NCI-H1417 (cell line): ENCODE results near the gene PLA2G2D.
"Not testable (repeated sequence)": the region's sequence is repeated elsewhere in the genome, so short reads cannot be mapped to it uniquely, and the experiment has no call there.

ENCODE experiments used
- DNase-seq, 3 experiments: peaks; one replicate each; lab custom pipeline; 2025; lab: John Stamatoyannopoulos, UW

PLA2G2D gene

GRCh38 chr1:20143318-20143717, 24.0 kb upstream of the PLA2G2D start:
- DNase-seq = no peak

GRCh38 chr1:20142001-20142710, 22.8 kb upstream of the PLA2G2D start:
- DNase-seq = no peak

- DNase-seq = no peak
Measured at GRCh38 chr1:20141466-20141865, 22.1 kb upstream of the PLA2G2D start.

- DNase-seq = no peak
Measured at GRCh38 chr1:20141001-20141400, 21.7 kb upstream of the PLA2G2D start.

- DNase-seq = no peak
Measured at GRCh38 chr1:20139776-20140612, 20.7 kb upstream of the PLA2G2D start.

DNA sequence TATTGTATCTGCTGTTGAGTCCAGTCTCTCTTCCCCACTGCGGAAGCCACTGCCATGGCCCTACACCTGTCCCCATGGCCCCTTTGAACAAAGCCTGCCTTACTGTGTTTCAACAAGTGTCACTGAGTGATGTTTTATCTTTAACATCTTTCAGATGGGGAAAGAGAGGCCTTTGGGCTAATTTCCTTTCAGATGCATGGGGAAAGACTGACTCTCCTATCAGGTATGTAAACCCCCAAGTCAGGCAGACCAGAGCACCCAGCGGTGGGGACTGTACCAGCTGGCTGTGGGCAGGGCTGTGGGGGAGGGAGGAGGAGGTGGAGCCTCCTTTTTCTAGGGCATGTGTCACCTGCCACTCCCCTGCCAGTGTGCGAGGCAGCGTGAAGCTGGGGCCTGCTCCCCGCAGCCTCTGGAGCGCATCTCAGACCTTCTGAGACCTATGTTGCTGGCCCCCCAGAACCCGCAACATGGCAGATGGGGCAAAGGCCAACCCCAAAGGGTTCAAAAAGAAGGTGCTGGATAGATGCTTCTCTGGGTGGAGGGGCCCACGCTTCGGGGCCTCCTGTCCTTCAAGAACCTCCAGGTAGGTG, 19.7 kb upstream of the PLA2G2D start, which contains the start of gene PLA2G2F:
Gene PLA2G2F, plus strand, starts transcription at position 363 of the 590 bp plus-strand sequence. Its CDS starts 105 bp downstream, at position 468.
- no peak for DNase-seq

GRCh38 chr1:20138346-20138745, 19.0 kb upstream of the PLA2G2D start:
- DNase-seq = no peak

- DNase-seq = no peak
Measured at GRCh38 chr1:20137604-20138003, 18.3 kb upstream of the PLA2G2D start.

GRCh38 chr1:20137055-20137454, 17.7 kb upstream of the PLA2G2D start:
- peak in 1 of 3 experiments; percentile 14 for DNase-seq

DNA sequence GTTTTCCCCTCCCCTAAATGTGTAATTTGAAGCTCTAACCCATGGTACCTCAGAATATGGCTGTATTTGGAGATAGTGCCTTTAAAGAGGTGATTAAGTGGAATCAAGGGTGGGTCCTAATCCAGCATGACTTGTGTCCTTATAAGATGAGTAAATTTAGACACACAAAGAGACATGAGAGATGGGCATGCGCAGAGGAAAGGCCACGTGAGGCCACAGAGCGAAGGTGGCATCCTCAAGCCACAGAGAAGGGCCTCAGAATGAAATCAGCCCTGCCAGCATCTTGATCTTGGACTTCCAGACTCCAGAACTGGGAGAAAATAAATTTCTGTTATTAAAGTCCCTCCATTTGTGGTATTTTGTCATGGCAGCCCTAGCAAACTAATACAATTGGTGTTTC, 16.9 kb upstream of the PLA2G2D start:
- no peak for DNase-seq

DNA sequence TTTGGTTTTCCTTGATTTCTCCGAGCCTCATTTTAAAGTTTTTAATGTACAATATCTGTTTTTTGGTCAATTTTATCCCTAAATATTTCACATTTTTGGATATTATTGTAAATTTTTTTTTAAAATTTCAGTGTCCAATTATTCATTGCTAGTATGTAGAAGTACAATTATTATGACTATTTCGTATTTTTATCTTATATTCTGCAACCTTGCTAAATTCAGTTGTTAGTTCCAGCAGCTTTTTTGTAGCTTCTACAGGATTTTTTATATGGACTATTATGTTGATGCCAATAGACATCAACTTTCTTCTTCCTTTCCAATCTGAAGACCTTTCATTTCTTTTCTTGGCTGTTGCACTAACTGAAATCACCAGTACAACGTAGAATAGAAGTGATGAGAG, 15.7 kb upstream of the PLA2G2D start:
- DNase-seq = no peak

DNA sequence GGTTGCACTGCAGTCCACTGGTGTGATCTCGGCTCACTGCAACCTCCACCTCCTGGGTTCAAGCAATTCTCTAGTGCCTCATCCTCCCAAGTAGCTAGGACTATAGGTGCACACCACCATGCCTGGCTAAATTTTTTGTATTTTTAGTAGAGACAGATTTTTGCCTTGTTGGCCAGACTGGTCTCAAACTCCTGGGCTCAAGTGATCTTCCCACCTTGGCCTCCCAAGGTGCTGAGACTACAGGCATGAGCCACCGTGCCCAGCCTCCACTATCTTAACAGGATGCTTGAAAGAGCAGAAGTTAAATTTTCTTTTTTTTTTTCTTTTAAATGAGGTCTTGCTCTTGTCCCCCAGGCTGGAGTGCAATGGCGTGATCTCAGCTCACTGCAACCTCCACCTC, 11.2 kb upstream of the PLA2G2D start:
- DNase-seq = not testable (repeated sequence)

DNA sequence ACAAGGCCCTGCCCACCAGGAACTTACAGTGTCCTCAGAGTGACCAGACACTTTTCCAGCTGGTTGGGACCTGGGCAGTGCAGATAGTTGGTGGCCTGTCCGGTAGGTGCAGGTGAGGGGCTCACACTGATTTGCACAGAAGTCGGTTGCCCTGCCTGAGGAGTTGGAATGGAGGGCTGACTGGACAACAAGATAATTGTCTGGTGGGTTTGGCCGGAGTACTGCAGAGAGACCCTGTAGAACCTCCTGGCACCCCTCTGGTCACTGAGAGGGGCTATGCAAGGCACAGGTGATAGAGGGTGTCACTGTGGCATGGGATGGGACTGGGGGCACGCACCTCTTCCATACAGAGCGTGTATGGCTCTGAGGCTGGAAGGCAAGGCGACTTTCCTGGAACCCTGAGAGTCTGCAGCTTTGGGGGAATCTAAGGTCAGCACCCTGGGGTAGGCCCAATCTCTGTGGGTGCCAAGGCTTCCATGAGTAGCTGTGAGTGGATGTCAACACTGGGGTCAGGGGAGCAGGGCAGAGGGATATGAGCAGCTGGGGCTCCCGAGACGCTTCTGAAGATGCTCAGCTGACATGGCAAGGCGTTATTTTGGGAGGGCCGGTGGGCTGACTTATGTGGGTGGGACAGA, 7.6 kb upstream of the PLA2G2D start:
- no peak for DNase-seq

DNA sequence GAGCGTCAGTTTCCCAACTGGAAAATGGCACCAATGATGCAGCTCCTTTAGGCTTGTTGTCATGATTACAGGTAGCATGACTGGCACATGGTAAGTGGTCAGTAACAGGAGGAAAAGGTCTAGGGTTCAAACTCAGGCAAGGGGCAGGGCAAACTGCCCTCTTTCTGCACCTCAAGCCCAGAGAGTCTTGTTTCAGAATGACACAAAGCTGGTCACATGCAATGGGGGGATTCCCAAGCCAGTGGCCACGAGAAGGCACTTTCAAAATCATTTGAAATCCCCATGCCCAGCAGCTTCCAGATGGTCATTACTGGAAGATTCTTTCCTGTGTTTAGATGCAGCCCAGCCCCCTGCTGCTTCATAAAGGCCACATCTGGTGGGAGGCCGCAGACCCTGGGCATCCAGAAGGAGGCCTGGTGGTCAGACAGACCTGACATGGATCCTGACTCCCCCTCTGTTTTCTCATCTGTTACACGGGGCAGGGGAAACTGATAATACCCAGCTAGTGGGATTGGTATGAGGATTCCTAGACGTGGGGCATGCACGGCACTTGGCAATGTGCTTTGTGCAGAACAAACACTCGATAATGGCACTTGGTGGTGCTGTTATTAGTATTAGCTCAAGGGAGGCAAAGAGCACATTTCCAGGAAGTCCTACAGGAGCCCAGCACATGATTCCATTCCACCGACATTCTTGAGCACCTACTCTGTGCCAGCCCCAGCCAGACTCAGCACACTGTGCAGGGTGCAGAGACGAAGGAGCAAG, 6.9 kb upstream of the PLA2G2D start:
- no peak for DNase-seq

GRCh38 chr1:20125100-20125499, 5.8 kb upstream of the PLA2G2D start:
- DNase-seq = no peak

DNA sequence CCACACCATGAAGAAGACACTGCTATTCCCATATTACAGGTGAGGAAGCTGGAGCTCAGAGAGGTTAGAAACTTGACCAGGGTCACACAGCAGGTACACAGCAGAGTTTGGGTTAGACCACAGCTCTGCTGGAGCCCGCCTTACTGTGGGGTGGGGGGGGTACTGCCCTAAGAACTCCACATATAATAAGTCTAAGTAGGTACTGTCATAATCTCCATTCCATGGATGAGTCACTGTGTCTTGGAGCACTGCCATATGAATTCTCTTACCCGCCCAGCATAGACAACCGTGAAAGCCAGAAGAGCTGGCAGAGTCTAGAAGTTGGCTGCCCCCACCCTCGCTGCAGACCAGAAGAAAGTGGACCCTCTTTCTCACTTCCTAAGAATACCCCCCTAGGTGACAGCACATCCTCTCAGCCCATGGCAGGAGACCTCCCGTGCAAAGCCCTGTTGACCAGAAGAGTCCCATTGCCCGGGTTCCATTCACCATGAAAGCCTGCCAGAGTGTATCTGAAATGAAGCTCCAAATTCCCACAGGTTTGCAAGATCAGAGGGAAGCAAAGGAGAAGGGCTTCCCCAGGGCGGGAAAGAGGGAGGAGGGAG, 5.2 kb upstream of the PLA2G2D start:
- DNase-seq = no peak

DNA sequence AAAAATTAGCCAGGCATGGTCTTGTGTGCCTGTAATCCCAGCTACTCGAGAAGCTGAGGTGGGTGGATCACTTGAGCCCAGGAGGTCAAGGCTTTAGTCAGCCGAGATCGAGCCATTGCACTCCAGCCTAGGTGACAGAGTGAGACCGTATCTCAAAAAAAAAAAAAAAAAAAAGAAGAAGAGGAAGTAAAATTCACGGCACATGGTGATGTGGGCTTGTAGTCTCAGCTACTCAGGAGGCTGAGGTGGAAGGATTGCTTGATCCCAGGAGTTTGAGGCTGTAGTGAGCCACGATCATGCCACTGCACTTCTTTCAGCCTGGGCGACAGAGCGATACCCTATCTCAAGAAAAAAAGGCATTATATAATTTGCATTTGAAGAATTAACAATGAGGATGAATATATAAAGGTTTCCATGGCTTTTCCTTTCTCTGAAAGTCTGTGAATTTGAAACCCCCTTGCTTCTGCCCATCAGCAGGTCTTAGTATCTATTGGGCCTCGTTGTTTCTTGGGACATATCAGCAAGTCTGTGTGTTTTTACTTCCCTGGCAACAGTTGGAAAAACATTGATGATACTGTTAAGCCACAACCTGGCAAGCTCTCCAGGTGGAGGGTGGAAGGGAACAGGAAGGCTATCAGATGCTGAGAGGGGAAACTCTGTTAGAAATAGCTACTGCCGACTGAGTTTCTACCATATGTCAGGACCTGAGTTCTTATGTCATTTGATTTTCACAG, 4.6 kb upstream of the PLA2G2D start:
- no peak for DNase-seq

GRCh38 chr1:20120796-20121195, 1.5 kb upstream of the PLA2G2D start:
- DNase-seq = no peak

GRCh38 chr1:20117236-20117635, 2.1 kb downstream of the PLA2G2D start:
- no peak for DNase-seq

GRCh38 chr1:20115916-20116315, 3.4 kb downstream of the PLA2G2D start:
- DNase-seq = no peak

DNA sequence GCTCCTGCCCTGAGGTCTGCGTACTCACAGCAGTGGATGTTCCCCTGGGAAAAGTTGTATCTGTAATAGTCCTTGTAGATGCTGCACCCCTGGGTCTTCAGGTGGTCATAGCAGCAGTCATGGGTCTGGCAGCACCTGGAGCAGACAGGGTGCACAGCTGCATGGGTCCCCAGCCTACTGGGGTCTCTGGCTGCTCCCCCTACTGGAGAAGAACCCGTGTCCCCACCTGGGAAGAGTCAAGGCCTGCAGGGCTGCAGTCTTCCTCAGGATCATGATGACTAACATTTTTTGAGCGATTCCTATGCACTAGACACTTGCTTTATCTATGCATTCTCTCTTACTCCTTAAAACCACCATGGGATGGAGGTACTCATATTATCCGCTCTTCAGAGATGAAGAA, 3.9 kb downstream of the PLA2G2D start:
- DNase-seq = no peak
